ENCODE data around the gene ATIC.
"Not testable (repeated sequence)": the region's sequence is repeated elsewhere in the genome, so short reads cannot be mapped to it uniquely, and the experiment has no call there.

Gene ATIC

GRCh38 chr2:215311625-215312396, at the start of gene ATIC:
TSS of gene ATIC (plus strand) at chr2:215312059. CDS start at chr2:215312143, 84 bp downstream.
- peak; percentile 67 for DNase-seq (ENCODE audit: low read depth)

GRCh38 chr2:215262303-215262702, 49.6 kb upstream of the ATIC start:
- DNase-seq (ENCODE audit: low read depth) = no peak

- no peak for DNase-seq (ENCODE audit: low read depth)
These were observed 49.0 kb upstream of the ATIC start for GRCh38 chr2:215262741-215263362.

GRCh38 chr2:215264374-215264773, 47.5 kb upstream of the ATIC start:
- no peak for DNase-seq (ENCODE audit: low read depth)

- peak; percentile 57 for DNase-seq (ENCODE audit: low read depth)
These were observed 42.3 kb upstream of the ATIC start for GRCh38 chr2:215269397-215270117.

GRCh38 chr2:215270118-215270451, 41.8 kb upstream of the ATIC start:
- no peak for DNase-seq (ENCODE audit: low read depth)

- DNase-seq (ENCODE audit: low read depth) = no peak
These were observed 40.4 kb upstream of the ATIC start for GRCh38 chr2:215271446-215271845.

- DNase-seq (ENCODE audit: low read depth) = no peak
These were observed 38.9 kb upstream of the ATIC start for GRCh38 chr2:215272918-215273317.

GRCh38 chr2:215274829-215275228, 37.0 kb upstream of the ATIC start:
- DNase-seq (ENCODE audit: low read depth) = no peak

- DNase-seq (ENCODE audit: low read depth) = no peak
These were observed 36.0 kb upstream of the ATIC start for GRCh38 chr2:215275824-215276223.

GRCh38 chr2:215277944-215278343, 33.9 kb upstream of the ATIC start:
- DNase-seq (ENCODE audit: low read depth) = no peak

GRCh38 chr2:215280326-215280725, 31.5 kb upstream of the ATIC start:
- DNase-seq (ENCODE audit: low read depth) = no peak

GRCh38 chr2:215283221-215283620, 28.6 kb upstream of the ATIC start:
- no peak for DNase-seq (ENCODE audit: low read depth)

GRCh38 chr2:215286309-215286708, 25.6 kb upstream of the ATIC start:
- no peak for DNase-seq (ENCODE audit: low read depth)

GRCh38 chr2:215288112-215288815, 23.6 kb upstream of the ATIC start:
- DNase-seq (ENCODE audit: low read depth) = no peak

GRCh38 chr2:215290980-215291599, 20.8 kb upstream of the ATIC start:
- DNase-seq (ENCODE audit: low read depth) = no peak

GRCh38 chr2:215293879-215294278, 18.0 kb upstream of the ATIC start:
- DNase-seq (ENCODE audit: low read depth) = no peak

- DNase-seq (ENCODE audit: low read depth) = no peak
These were observed 12.5 kb upstream of the ATIC start for GRCh38 chr2:215299337-215299859.

- DNase-seq (ENCODE audit: low read depth) = no peak
These were observed 9.9 kb upstream of the ATIC start for GRCh38 chr2:215301994-215302393.

- DNase-seq (ENCODE audit: low read depth) = not testable (repeated sequence)
These were observed 617 bp upstream of the ATIC start for GRCh38 chr2:215311259-215311624.

GRCh38 chr2:215313255-215313613, 1.4 kb downstream of the ATIC start:
- no peak for DNase-seq (ENCODE audit: low read depth)

- no peak for DNase-seq (ENCODE audit: low read depth)
These were observed 3.0 kb downstream of the ATIC start for GRCh38 chr2:215314896-215315295.

All from non-pigmented ciliary epithelial cell (primary cell).